HEK293T (cell line): ENCODE measurements around the gene VDAC1.

Experiments
- CTCF ChIA-PET: fragments of 350-600 bp; formaldehyde crosslinking; extraction: SDS; loops from one replicate; lab custom pipeline; 2021; ENCODE audit warnings: antibody characterized with exemption, inconsistent platforms; lab: Yijun Ruan, JAX
- POLR2A ChIA-PET: fragments of 350-600 bp; formaldehyde crosslinking; extraction: SDS; loops from one replicate; lab custom pipeline; 2020; ENCODE audit warnings: antibody characterized with exemption, inconsistent platforms; lab: Yijun Ruan, JAX
- DNase-seq: peaks from one replicate; pipeline ENCODE4 v3.0.0; 2012; ENCODE audit warnings: mixed read lengths; ENCODE audit errors: extremely low spot score
- ARNT ChIP-seq: fragments of 450-650 bp; IDR thresholded peaks from 2 replicates; pipeline ENCODE4 v1.6.1; 2017; ENCODE audit warnings: mild to moderate bottlenecking
- BHLHE40 ChIP-seq: fragments of 450-650 bp; IDR thresholded peaks from 2 replicates; pipeline ENCODE4 v1.6.1; 2016; ENCODE audit warnings: mild to moderate bottlenecking, moderate library complexity, borderline replicate concordance
- CTBP1 ChIP-seq: fragments of 450-650 bp; IDR thresholded peaks from 2 replicates; pipeline ENCODE4 v1.6.1; 2016; ENCODE audit warnings: borderline replicate concordance
- ELF4 ChIP-seq: fragments of 450-650 bp; IDR thresholded peaks from 2 replicates; pipeline ENCODE4 v1.6.1; 2017; ENCODE audit warnings: antibody characterized with exemption
- FOXA1 ChIP-seq: fragments of 450-650 bp; IDR thresholded peaks from 2 replicates; pipeline ENCODE4 v1.6.1; 2016; ENCODE audit warnings: mild to moderate bottlenecking
- FOXK2 ChIP-seq: fragments of 450-650 bp; IDR thresholded peaks from 2 replicates; pipeline ENCODE4 v1.6.1; 2016; ENCODE audit warnings: mild to moderate bottlenecking
- FOXM1 ChIP-seq: fragments of 450-650 bp; IDR thresholded peaks from 2 replicates; pipeline ENCODE4 v1.6.1; 2017; ENCODE audit warnings: mild to moderate bottlenecking, borderline replicate concordance
- HDGF ChIP-seq: fragments of 450-650 bp; IDR thresholded peaks from 2 replicates; pipeline ENCODE4 v1.6.1; 2017; ENCODE audit warnings: antibody characterized with exemption, borderline replicate concordance
- L3MBTL2 ChIP-seq: fragments of 450-650 bp; conservative IDR thresholded peaks from 2 replicates; pipeline ENCODE4 v1.6.1; 2016; ENCODE audit warnings: mild to moderate bottlenecking
- LEF1 ChIP-seq: fragments of 450-650 bp; IDR thresholded peaks from 2 replicates; pipeline ENCODE4 v1.6.1; 2017; ENCODE audit warnings: mild to moderate bottlenecking, borderline replicate concordance
- NFRKB ChIP-seq: fragments of 450-650 bp; IDR thresholded peaks from 2 replicates; pipeline ENCODE4 v1.6.1; 2016; ENCODE audit warnings: mild to moderate bottlenecking, moderate library complexity
- SP1 ChIP-seq: fragments of 450-650 bp; IDR thresholded peaks from 2 replicates; pipeline ENCODE4 v1.6.1; 2017
- SUZ12 ChIP-seq: fragments of 450-650 bp; IDR thresholded peaks from 2 replicates; pipeline ENCODE4 v1.6.1; 2016; ENCODE audit warnings: mild to moderate bottlenecking
- TARDBP ChIP-seq: fragments of 450-650 bp; IDR thresholded peaks from 2 replicates; pipeline ENCODE4 v1.6.1; 2016
- ZNF384 ChIP-seq: fragments of 450-650 bp; IDR thresholded peaks from 2 replicates; pipeline ENCODE4 v1.6.1; 2016
- TF ChIP-seq, protein P1 (sequence below): fragments of 450-650 bp; IDR thresholded peaks from 2 replicates; pipeline ENCODE4 v1.6.1; 2016

VDAC1 gene

GRCh38 chr5:133944263-133945185 lies 60.3 kb downstream of the VDAC1 start:
- peak; percentile 73 for DNase-seq
- ChIA-PET CTCF (interaction anchor here (0.8 to 1.4 kb wide), 6 partner anchors 11 to 523 kb away, joined by 3 to 8 read pairs (median 4); no protein-coding TSS in a partner anchor), POLR2A (interaction anchor here (1.2 kb wide), 1 partner anchor 24 kb away, joined by 3 read pairs; the partner anchor contains the start of gene C5orf15)
- TF ChIP-seq ARNT (no peak), CTBP1 (no peak), FOXM1 (no peak)

DNA sequence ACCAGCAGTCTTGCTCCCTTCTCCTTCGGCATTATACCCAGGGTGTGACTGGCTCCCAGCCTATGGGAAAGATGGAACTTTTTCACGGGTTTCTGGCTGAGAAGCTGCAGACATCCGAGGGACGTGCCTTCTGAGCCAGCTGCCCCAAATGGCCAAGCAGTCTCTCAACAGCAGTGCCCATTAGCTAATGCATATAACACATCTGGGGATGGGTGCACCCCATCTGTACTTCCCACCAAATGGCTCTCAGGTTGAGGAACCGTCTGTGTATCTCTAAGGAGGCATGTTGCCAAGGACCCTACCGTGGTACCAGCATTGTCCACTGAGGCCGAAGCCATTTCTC lies 61.3 kb downstream of the VDAC1 start:
- POLR2A ChIA-PET = no interaction called here
- CTCF ChIA-PET = interaction anchor here (1.4 kb wide), 1 partner anchor 60 kb away, joined by 3 read pairs; no protein-coding TSS in a partner anchor
- no peak for DNase-seq
- no peak for TF ChIP-seq TARDBP
- TF ChIP-seq FOXM1 = no peak
- TF ChIP-seq CTBP1 = no peak
- TF ChIP-seq BHLHE40 = no peak
- TF ChIP-seq ZNF384 = no peak
- no peak for TF ChIP-seq LEF1
- TF ChIP-seq NFRKB = no peak
- no peak for TF ChIP-seq SUZ12
- TF ChIP-seq ELF4 = no peak
- TF ChIP-seq L3MBTL2 = no peak
- no peak for TF ChIP-seq HDGF
- TF ChIP-seq FOXK2 = no peak

DNA sequence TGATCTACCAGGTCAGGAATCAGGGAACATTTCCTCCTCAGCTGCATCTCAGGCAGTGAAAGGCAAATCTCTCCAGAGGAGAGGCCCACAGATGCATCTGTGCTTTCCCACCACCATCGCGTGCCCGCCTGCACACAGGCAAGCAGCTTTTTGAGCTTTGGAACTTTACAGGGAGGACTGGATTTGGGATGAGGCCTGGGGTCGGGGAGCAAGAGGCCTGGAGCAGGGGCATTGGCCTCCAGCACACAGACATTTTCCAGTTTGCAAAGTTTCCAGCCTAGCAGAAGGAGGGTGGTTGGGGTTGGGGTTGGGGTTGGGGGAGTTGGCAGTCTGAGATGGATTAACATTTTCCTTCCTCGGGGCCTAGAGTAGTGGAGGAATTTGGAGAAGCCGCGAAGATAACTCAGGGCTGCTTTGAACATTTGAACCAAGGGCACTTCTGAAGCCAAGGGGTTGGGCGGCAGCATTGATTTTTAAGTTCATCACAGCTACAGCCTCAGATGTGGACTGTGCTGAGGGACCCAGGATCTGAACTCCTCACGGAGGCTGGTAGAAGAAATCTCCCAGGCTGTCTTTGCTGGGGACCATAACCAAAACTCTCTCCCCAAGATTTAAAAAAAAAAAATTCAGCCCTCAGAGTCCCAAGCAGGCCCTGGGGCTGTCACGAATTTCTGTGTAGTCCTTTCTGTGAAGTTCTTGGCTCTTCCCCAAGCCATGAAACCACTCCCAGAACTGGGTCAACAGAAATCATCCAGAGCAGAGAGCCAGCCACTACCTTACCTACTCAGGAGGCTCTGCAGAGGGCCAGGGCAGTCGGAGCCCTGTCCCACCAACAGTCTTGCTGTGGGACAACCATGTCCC lies 61.9 kb downstream of the VDAC1 start:
- ChIA-PET POLR2A (no interaction called here), CTCF (no interaction called here)
- no peak for DNase-seq
- TF ChIP-seq SP1 = no peak
- TF ChIP-seq HDGF = no peak
- no peak for TF ChIP-seq CTBP1
- no peak for TF ChIP-seq FOXK2
- no peak for TF ChIP-seq L3MBTL2
- no peak for TF ChIP-seq ELF4
- TF ChIP-seq LEF1 = no peak
- no peak for TF ChIP-seq TARDBP
- TF ChIP-seq ZNF384 = no peak
- no peak for TF ChIP-seq FOXM1
- no peak for TF ChIP-seq BHLHE40
- no peak for TF ChIP-seq NFRKB
- TF ChIP-seq FOXA1 = no peak
- TF ChIP-seq ARNT = no peak
- TF ChIP-seq, protein P1, sequence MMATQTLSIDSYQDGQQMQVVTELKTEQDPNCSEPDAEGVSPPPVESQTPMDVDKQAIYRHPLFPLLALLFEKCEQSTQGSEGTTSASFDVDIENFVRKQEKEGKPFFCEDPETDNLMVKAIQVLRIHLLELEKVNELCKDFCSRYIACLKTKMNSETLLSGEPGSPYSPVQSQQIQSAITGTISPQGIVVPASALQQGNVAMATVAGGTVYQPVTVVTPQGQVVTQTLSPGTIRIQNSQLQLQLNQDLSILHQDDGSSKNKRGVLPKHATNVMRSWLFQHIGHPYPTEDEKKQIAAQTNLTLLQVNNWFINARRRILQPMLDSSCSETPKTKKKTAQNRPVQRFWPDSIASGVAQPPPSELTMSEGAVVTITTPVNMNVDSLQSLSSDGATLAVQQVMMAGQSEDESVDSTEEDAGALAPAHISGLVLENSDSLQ = no peak
- TF ChIP-seq SUZ12 = no peak

DNA sequence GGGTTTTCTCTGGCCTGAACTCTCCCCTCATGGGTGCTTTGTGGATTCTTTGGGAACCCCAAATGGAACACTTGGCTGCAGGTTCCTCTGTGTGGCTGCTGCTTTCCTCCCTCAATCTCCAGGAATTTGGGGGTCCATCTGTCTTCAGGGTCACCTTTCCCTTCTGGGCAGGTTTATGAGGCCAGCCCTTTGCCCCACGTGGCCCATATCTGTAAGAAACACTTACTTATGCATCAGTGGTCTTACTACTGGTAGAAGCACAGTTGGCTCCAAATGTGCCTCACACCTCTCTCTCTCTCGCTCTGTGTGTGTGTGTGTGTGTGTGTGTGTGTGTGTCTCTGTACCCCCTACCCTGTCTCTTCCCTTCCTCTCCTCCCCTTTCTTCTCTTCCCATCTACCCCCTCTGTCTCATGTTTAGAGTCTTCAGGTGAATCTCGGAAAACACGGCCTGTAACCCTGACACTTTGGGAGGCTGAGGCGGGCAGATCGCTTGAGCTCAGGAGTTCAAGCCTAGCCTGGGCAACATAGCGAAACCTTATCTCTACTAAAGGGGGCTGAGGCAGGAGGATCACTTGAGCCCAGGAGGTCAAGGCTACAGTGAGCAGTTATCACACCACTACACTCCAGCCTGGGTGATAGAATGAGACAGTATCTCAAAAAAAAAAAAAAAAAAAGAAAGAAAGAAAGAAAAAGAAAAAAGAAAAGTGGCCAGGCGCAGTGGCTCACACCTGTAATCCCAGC lies 63.1 kb downstream of the VDAC1 start:
- ChIA-PET CTCF (no interaction called here), POLR2A (no interaction called here)
- DNase-seq = no peak
- TF ChIP-seq L3MBTL2 = no peak
- TF ChIP-seq FOXA1 = no peak
- no peak for TF ChIP-seq ELF4
- TF ChIP-seq BHLHE40 = no peak
- TF ChIP-seq LEF1 = no peak
- no peak for TF ChIP-seq ZNF384
- no peak for TF ChIP-seq FOXK2
- TF ChIP-seq ARNT = no peak
- no peak for TF ChIP-seq TARDBP
- no peak for TF ChIP-seq NFRKB
- TF ChIP-seq SUZ12 = no peak
- TF ChIP-seq CTBP1 = no peak
- TF ChIP-seq FOXM1 = no peak
- TF ChIP-seq HDGF = no peak
- TF ChIP-seq SP1 = no peak
- TF ChIP-seq, protein P1 = no peak

- DNase-seq = no peak
- CTCF ChIA-PET = no interaction called here
- POLR2A ChIA-PET = no interaction called here
- no peak for TF ChIP-seq LEF1
- no peak for TF ChIP-seq SUZ12
- no peak for TF ChIP-seq BHLHE40
- TF ChIP-seq, protein P1 = no peak
These were observed 65.1 kb downstream of the VDAC1 start for GRCh38 chr5:133939668-133940067.
